HG02759 (cell line): ENCODE data around the gene GSK3B.

ENCODE experiments used
- ATAC-seq: cut with Tn5 transposase; IDR thresholded peaks from one replicate; pipeline ENCODE4 v1.9.1; 2021; ENCODE audit warnings: mild to moderate bottlenecking, moderate library complexity; ENCODE audit not compliant: unreplicated experiment

Gene GSK3B

GRCh38 chr3:119792270-119792669 is 302.0 kb downstream of the GSK3B start:
- ATAC-seq, result no peak

GRCh38 chr3:119790369-119790768 is 303.9 kb downstream of the GSK3B start:
- ATAC-seq, result no peak

GRCh38 chr3:119786409-119786808 is 307.8 kb downstream of the GSK3B start:
- no peak for ATAC-seq

- ATAC-seq, result no peak
Measured at GRCh38 chr3:119783883-119784282, 310.4 kb downstream of the GSK3B start.

GRCh38 chr3:119783255-119783654 is 311.0 kb downstream of the GSK3B start:
- no peak for ATAC-seq

GRCh38 chr3:119782460-119782859 is 311.8 kb downstream of the GSK3B start:
- no peak for ATAC-seq

GRCh38 chr3:119781330-119782198 is 312.7 kb downstream of the GSK3B start, which contains the start of gene NR1I2:
NR1I2 (plus strand) TSS chr3:119782101.
- no peak for ATAC-seq

- peak; percentile 78 for ATAC-seq
Measured at GRCh38 chr3:119779731-119780383, 314.4 kb downstream of the GSK3B start.

GRCh38 chr3:119778811-119779210 is 315.4 kb downstream of the GSK3B start:
- ATAC-seq, result no peak

GRCh38 chr3:119778176-119778575 is 316.1 kb downstream of the GSK3B start:
- ATAC-seq, result no peak

- ATAC-seq, result no peak
Measured at GRCh38 chr3:119776304-119776703, 317.9 kb downstream of the GSK3B start.

- peak; percentile 59 for ATAC-seq
Measured at GRCh38 chr3:119774444-119774843, 319.8 kb downstream of the GSK3B start.
